NT2/D1 (cell line): Measurements from ENCODE around the gene ACVR1.

ENCODE experiments used
- SUZ12 ChIP-seq: IDR thresholded peaks from 2 replicates; pipeline ENCODE4 v1.6.1; 2011; ENCODE audit not compliant: insufficient read length, insufficient read depth; ENCODE audit errors: extremely low read depth
- ZNF274 ChIP-seq: IDR thresholded peaks from 2 replicates; pipeline ENCODE4 v1.6.1; 2011; ENCODE audit warnings: mild to moderate bottlenecking, low read depth, low read length

- TF ChIP-seq SUZ12, result no peak
- TF ChIP-seq ZNF274, result no peak
Measured at GRCh38 chr2:157792335-157793052, 83.6 kb downstream of the ACVR1 start.
